Breast epithelium (tissue), 4 donors: Measurements from ENCODE around the gene MITD1. TPM values are rescaled to one million over a fixed set of nuclear protein-coding genes. Genes with fewer than 3 reads are reported as not detected.
"Not testable (repeated sequence)": the region's sequence is repeated elsewhere in the genome, so short reads cannot be mapped to it uniquely, and the experiment has no call there.

ENCODE experiments used
- DNase-seq, 2 donors: peaks; one replicate each; pipeline ENCODE4 v3.0.0-alpha.2; 2019; ENCODE audit warnings: low spot score in 2 of 2
- H3K27ac ChIP-seq, 2 donors: fragments of 200-600 bp; sonication (generic) in 1 of 2; one replicate each; pipeline ENCODE4 v1.5.1; 2016 to 2019; ENCODE audit warnings: mild to moderate bottlenecking in 1 of 2
- H3K27me3 ChIP-seq, 2 donors: fragments of 200-600 bp; sonication (generic) in 1 of 2; one replicate each; pipeline versions ENCODE4 v1.5.1 to v1.6.0; 2017 to 2019; ENCODE audit warnings: control low read depth in 1 of 2, mild to moderate bottlenecking in 1 of 2
- H3K36me3 ChIP-seq: fragments of 200-600 bp; one replicate; pipeline ENCODE4 v1.5.1; 2019
- H3K4me1 ChIP-seq, 2 donors: fragments of 200-600 bp; sonication (generic); one replicate each; pipeline ENCODE4 v1.5.1; 2016 to 2019; ENCODE audit warnings: control low read depth in 1 of 2
- H3K4me3 ChIP-seq, 3 donors: fragments of 200-600 bp; sonication (generic); 1 replicate in 2 of 3; 2 replicates in 1 of 3; pipeline ENCODE4 v1.5.1; 2016 to 2019; ENCODE audit warnings: mild to moderate bottlenecking in 3 of 3, moderate library complexity in 2 of 3
- H3K9me3 ChIP-seq, 2 donors: fragments of 200-600 bp; sonication (generic) in 1 of 2; one replicate each; pipeline ENCODE4 v1.5.1; 2016 to 2019; ENCODE audit warnings: control low read depth in 1 of 2
- POLR2A ChIP-seq: fragments of 450-650 bp; IDR thresholded peaks from one replicate; pipeline ENCODE4 v1.6.1; 2016; ENCODE audit warnings: antibody characterized with exemption, mild to moderate bottlenecking, moderate library complexity
- POLR2AphosphoS5 ChIP-seq, 3 donors: sonication (generic); formaldehyde crosslinking; IDR thresholded peaks; one replicate each; pipeline ENCODE4 v1.6.1; 2017; ENCODE audit warnings: antibody characterized with exemption in 3 of 3
- intact Hi-C: fragments of 100-400 bp; cut with DNase I; formaldehyde crosslinking; loops from one replicate; pipeline ENCODE4 v1.15.1; 2023; ENCODE audit warnings: low total_unique reads
- total RNA-seq, 3 donors: library from RNA; depleted of rRNA; stranded (reverse); fragments of >200 nt; gene quantifications; one replicate each; pipeline ENCODE4 v1.1.0, GENCODE V29; 2016
- TF ChIP-seq, protein P1 (sequence below), 3 donors: fragments of 450-650 bp; IDR thresholded peaks; one replicate each; pipeline ENCODE4 v1.5.1; 2016 to 2017; ENCODE audit warnings: antibody characterized with exemption in 3 of 3, mild to moderate bottlenecking in 3 of 3, moderate library complexity in 3 of 3

MITD1 gene
- total RNA-seq, 3 donors from 2014 or later: 23.6 to 41.1 (median 33.3) TPM

GRCh38 chr2:99201959-99202678, 21.3 kb upstream of the MITD1 start:
- no peaks in the 10 kb centered on the region for H3K4me1 ChIP-seq
- TF ChIP-seq POLR2A (no peak), POLR2AphosphoS5 (IDR thresholded peaks at IDR 0.05) (no peak)
- TF ChIP-seq, protein P1, sequence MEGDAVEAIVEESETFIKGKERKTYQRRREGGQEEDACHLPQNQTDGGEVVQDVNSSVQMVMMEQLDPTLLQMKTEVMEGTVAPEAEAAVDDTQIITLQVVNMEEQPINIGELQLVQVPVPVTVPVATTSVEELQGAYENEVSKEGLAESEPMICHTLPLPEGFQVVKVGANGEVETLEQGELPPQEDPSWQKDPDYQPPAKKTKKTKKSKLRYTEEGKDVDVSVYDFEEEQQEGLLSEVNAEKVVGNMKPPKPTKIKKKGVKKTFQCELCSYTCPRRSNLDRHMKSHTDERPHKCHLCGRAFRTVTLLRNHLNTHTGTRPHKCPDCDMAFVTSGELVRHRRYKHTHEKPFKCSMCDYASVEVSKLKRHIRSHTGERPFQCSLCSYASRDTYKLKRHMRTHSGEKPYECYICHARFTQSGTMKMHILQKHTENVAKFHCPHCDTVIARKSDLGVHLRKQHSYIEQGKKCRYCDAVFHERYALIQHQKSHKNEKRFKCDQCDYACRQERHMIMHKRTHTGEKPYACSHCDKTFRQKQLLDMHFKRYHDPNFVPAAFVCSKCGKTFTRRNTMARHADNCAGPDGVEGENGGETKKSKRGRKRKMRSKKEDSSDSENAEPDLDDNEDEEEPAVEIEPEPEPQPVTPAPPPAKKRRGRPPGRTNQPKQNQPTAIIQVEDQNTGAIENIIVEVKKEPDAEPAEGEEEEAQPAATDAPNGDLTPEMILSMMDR (IDR thresholded peaks at IDR 0.05): no peak

GRCh38 chr2:99200076-99200800, 19.4 kb upstream of the MITD1 start:
- peaks cover 0 to under 1% of the 10 kb centered on the region in 2 donors for H3K9me3 ChIP-seq
- no peaks in the 10 kb centered on the region for H3K27me3 ChIP-seq
- H3K27ac ChIP-seq: no peak overlapping the region
- no peaks in the 10 kb centered on the region for H3K4me1 ChIP-seq
- intact Hi-C loops: no loop called here
- H3K36me3 ChIP-seq: no peaks in the 10 kb centered on the region
- H3K4me3 ChIP-seq: no peak overlapping the region
- DNase-seq: no peak
- no peak for TF ChIP-seq POLR2AphosphoS5 (IDR thresholded peaks at IDR 0.05)

More at GRCh38 chr2:99201959-99202678, 21.3 kb upstream of the MITD1 start:
- no peak overlapping the region for H3K4me3 ChIP-seq
- no peaks in the 10 kb centered on the region for H3K27me3 ChIP-seq
- no peak for DNase-seq
- peaks cover 3 to 9% of the 10 kb centered on the region in 2 donors for H3K9me3 ChIP-seq
- H3K36me3 ChIP-seq: no peaks in the 10 kb centered on the region
- no peak overlapping the region for H3K27ac ChIP-seq
- intact Hi-C loops: no loop called here

GRCh38 chr2:99198103-99198841, 17.4 kb upstream of the MITD1 start:
- Histone ChIP-seq H3K4me1 (no peaks in the 10 kb centered on the region), H3K27ac (peak overlapping the region in 1 of 2 donors; percentile 36), H3K36me3 (no peaks in the 10 kb centered on the region), H3K4me3 (no peak overlapping the region), H3K27me3 (no peaks in the 10 kb centered on the region), H3K9me3 (no peaks in the 10 kb centered on the region)
- TF ChIP-seq POLR2A (no peak), POLR2AphosphoS5 (IDR thresholded peaks at IDR 0.05) (no peak)
- TF ChIP-seq, protein P1 (IDR thresholded peaks at IDR 0.05): no peak
- DNase-seq: peak in 1 of 2 donors; percentile 26
- intact Hi-C loops: no loop called here

GRCh38 chr2:99192364-99192763, 11.5 kb upstream of the MITD1 start:
- H3K27ac ChIP-seq, H3K36me3 ChIP-seq, intact Hi-C loops, DNase-seq, H3K4me3 ChIP-seq, H3K9me3 ChIP-seq, H3K27me3 ChIP-seq, H3K4me1 ChIP-seq: not testable (repeated sequence)

GRCh38 chr2:99190548-99190947, 9.7 kb upstream of the MITD1 start:
- no peaks in the 10 kb centered on the region for H3K4me1 ChIP-seq
- H3K4me3 ChIP-seq: no peak overlapping the region
- DNase-seq: no peak
- intact Hi-C loops: no loop called here
- TF ChIP-seq POLR2AphosphoS5 (IDR thresholded peaks at IDR 0.05) (no peak), POLR2A (no peak)
- TF ChIP-seq, protein P1 (IDR thresholded peaks at IDR 0.05): no peak
- no peaks in the 10 kb centered on the region for H3K9me3 ChIP-seq
- H3K36me3 ChIP-seq: no peaks in the 10 kb centered on the region
- H3K27ac ChIP-seq: no peak overlapping the region
- H3K27me3 ChIP-seq: no peaks in the 10 kb centered on the region
